ENCODE measurements around the gene TMEM156. TPM values are rescaled to one million over a fixed set of nuclear protein-coding genes. Genes with fewer than 3 reads are reported as not detected.

TMEM156 gene
- total RNA-seq, 2 donors from 2014 or later, result 0.27 to 0.51 TPM

DNA sequence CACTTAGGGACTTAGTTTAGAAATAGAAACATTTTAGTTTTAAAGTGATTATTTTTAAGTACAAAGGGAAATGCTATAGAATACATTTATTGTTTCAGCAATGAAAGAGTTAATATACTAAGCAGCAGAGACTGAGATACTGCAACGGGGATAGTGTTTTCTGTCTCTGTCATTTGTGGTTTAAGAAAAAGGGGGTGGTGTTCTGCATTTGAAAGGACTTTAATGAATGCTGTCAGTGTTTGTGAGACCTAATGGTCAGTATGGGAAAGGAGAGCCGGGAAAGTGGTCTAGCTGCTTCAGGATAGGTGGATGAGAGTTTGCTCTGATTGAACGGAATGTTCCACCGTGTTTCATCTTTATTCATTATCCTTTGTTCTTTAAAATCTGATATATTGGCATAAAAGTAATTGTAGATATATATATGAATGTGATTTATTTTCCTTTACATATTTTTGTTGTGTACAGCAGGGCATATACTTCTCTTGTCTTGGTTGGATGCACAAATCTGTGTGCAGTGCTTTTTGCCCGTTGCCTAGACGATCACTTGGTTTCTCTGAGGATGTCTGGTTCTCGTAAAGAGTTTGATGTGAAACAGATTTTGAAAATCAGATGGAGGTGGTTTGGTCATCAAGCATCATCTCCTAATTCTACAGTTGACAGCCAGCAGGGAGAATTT is 30.0 kb upstream of the TMEM156 start, which contains the start of gene KLHL5:
TSS of gene KLHL5 (plus strand) at position 139 of the 676 bp plus-strand sequence. CDS start at position 560, 421 bp downstream.
- Histone ChIP-seq H3K36me3 (no peaks in the 10 kb centered on the region), H3K9me3 (no peaks in the 10 kb centered on the region), H3K4me3 (no peak within 1 kb of the TSS), H3K4me1 (replicated peaks) (no peaks in the 10 kb centered on the region), H3K27ac (no peak within 1 kb of the TSS), H3K27me3 (replicated peaks; ENCODE audit: insufficient read depth) (no peaks in the 10 kb centered on the region)
- no peak for DNase-seq (ENCODE audit: low spot score)
- WGBS, result 52% methylated on average over 7 of the region's 7 CpGs
- intact Hi-C loops (cut with DNase I), result no loop called here
- TF ChIP-seq, protein P1, sequence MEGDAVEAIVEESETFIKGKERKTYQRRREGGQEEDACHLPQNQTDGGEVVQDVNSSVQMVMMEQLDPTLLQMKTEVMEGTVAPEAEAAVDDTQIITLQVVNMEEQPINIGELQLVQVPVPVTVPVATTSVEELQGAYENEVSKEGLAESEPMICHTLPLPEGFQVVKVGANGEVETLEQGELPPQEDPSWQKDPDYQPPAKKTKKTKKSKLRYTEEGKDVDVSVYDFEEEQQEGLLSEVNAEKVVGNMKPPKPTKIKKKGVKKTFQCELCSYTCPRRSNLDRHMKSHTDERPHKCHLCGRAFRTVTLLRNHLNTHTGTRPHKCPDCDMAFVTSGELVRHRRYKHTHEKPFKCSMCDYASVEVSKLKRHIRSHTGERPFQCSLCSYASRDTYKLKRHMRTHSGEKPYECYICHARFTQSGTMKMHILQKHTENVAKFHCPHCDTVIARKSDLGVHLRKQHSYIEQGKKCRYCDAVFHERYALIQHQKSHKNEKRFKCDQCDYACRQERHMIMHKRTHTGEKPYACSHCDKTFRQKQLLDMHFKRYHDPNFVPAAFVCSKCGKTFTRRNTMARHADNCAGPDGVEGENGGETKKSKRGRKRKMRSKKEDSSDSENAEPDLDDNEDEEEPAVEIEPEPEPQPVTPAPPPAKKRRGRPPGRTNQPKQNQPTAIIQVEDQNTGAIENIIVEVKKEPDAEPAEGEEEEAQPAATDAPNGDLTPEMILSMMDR (IDR thresholded peaks at IDR 0.05), result no peak
- TF ChIP-seq POLR2AphosphoS5 (IDR thresholded peaks at IDR 0.05), result no peak
- TF ChIP-seq POLR2A (IDR thresholded peaks at IDR 0.05), result no peak

GRCh38 chr4:39061457-39061856 is 29.2 kb upstream of the TMEM156 start:
- H3K27ac ChIP-seq, result no peak overlapping the region
- H3K4me3 ChIP-seq, result no peak overlapping the region
- no peaks in the 10 kb centered on the region for H3K4me1 ChIP-seq (replicated peaks)
- no peaks in the 10 kb centered on the region for H3K27me3 ChIP-seq (replicated peaks; ENCODE audit: insufficient read depth)
- intact Hi-C loops (cut with DNase I), result no loop called here
- no peak for DNase-seq (ENCODE audit: low spot score)
- TF ChIP-seq, protein P1 (IDR thresholded peaks at IDR 0.05), result no peak
- TF ChIP-seq POLR2A (IDR thresholded peaks at IDR 0.05), result no peak
- no peak for TF ChIP-seq POLR2AphosphoS5 (IDR thresholded peaks at IDR 0.05)
- 97% methylated on average over 1 of the region's 1 CpG for WGBS
- no peaks in the 10 kb centered on the region for H3K9me3 ChIP-seq
- no peaks in the 10 kb centered on the region for H3K36me3 ChIP-seq

DNA sequence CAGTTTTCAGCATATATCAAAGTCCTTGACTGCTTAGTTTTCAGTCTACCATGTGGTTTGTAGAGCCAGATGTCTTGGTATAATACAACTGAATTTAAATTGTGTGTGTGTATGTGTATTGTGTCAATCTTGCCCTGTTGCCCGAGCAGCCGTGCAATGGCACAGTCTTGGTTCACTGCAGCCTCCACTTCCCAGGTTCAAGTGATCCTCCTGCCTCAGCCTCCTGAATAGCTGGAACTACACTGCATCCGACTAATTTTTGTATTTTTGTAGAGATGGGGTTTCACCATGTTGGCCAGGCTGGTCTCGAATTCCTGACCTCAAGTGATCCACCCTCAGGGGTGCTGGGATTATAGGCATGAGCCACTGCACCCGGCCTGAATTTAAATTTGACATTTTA is 23.8 kb upstream of the TMEM156 start:
- Histone ChIP-seq H3K4me3 (no peak overlapping the region), H3K27ac (no peak overlapping the region), H3K36me3 (no peaks in the 10 kb centered on the region), H3K4me1 (replicated peaks) (no peaks in the 10 kb centered on the region), H3K27me3 (replicated peaks; ENCODE audit: insufficient read depth) (no peaks in the 10 kb centered on the region), H3K9me3 (no peaks in the 10 kb centered on the region)
- WGBS, result 98% methylated on average over 5 of the region's 5 CpGs
- intact Hi-C loops (cut with DNase I), result no loop called here
- no peak for TF ChIP-seq POLR2A (IDR thresholded peaks at IDR 0.05)
- TF ChIP-seq, protein P1 (IDR thresholded peaks at IDR 0.05), result no peak
- no peak for TF ChIP-seq POLR2AphosphoS5 (IDR thresholded peaks at IDR 0.05)
- DNase-seq (ENCODE audit: low spot score), result no peak

- no peaks in the 10 kb centered on the region for H3K9me3 ChIP-seq
- intact Hi-C loops (cut with DNase I), result no loop called here
- DNase-seq (ENCODE audit: low spot score), result no peak
- H3K27me3 ChIP-seq (replicated peaks; ENCODE audit: insufficient read depth), result no peaks in the 10 kb centered on the region
- WGBS, result 84% methylated on average over 3 of the region's 3 CpGs
- TF ChIP-seq POLR2AphosphoS5 (IDR thresholded peaks at IDR 0.05) (no peak), POLR2A (IDR thresholded peaks at IDR 0.05) (no peak)
- TF ChIP-seq, protein P1 (IDR thresholded peaks at IDR 0.05), result no peak
- H3K36me3 ChIP-seq, result no peaks in the 10 kb centered on the region
- no peaks in the 10 kb centered on the region for H3K4me1 ChIP-seq (replicated peaks)
- H3K4me3 ChIP-seq, result no peak overlapping the region
- no peak overlapping the region for H3K27ac ChIP-seq
Observed at GRCh38 chr4:39054497-39054896, 22.3 kb upstream of the TMEM156 start.

DNA sequence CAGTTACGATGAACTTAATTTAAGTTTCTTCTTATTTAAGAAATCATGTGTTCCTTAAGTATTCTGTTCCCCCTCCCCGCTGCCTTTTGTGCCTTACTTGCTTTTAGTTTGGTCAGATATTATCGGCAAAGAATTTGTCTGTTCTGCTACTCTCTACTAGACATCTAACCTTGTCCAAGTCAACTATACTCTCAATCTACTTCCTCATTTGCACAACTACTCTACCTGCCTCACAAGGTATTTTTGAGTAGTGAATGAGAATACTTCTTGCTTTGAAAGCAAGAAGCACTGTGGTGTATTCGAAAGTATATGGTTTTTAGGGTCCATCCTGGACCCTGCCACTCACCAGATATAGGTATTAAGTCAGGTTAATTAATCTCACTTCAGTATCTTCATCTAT is 21.8 kb upstream of the TMEM156 start:
- no peak overlapping the region for H3K4me3 ChIP-seq
- no peaks in the 10 kb centered on the region for H3K9me3 ChIP-seq
- TF ChIP-seq POLR2A (IDR thresholded peaks at IDR 0.05) (no peak), POLR2AphosphoS5 (IDR thresholded peaks at IDR 0.05) (no peak)
- TF ChIP-seq, protein P1 (IDR thresholded peaks at IDR 0.05), result no peak
- intact Hi-C loops (cut with DNase I), result no loop called here
- no peak overlapping the region for H3K27ac ChIP-seq
- H3K27me3 ChIP-seq (replicated peaks; ENCODE audit: insufficient read depth), result no peaks in the 10 kb centered on the region
- H3K4me1 ChIP-seq (replicated peaks), result no peaks in the 10 kb centered on the region
- no peaks in the 10 kb centered on the region for H3K36me3 ChIP-seq
- DNase-seq (ENCODE audit: low spot score), result no peak
- 91% methylated on average over 4 of the region's 4 CpGs for WGBS
